HEK293T (cell line): ENCODE data around the gene CARM1.
"Not testable (repeated sequence)": the region's sequence is repeated elsewhere in the genome, so short reads cannot be mapped to it uniquely, and the experiment has no call there.

ENCODE experiments used
- CTCF ChIA-PET: fragments of 350-600 bp; formaldehyde crosslinking; extraction: SDS; loops from one replicate; lab custom pipeline; 2021; ENCODE audit warnings: antibody characterized with exemption, inconsistent platforms; lab: Yijun Ruan, JAX
- POLR2A ChIA-PET: fragments of 350-600 bp; formaldehyde crosslinking; extraction: SDS; loops from one replicate; lab custom pipeline; 2020; ENCODE audit warnings: antibody characterized with exemption, inconsistent platforms; lab: Yijun Ruan, JAX
- DNase-seq: peaks from one replicate; pipeline ENCODE4 v3.0.0; 2012; ENCODE audit warnings: mixed read lengths; ENCODE audit errors: extremely low spot score
- ARNT ChIP-seq: fragments of 450-650 bp; IDR thresholded peaks from 2 replicates; pipeline ENCODE4 v1.6.1; 2017; ENCODE audit warnings: mild to moderate bottlenecking
- BHLHE40 ChIP-seq: fragments of 450-650 bp; IDR thresholded peaks from 2 replicates; pipeline ENCODE4 v1.6.1; 2016; ENCODE audit warnings: mild to moderate bottlenecking, moderate library complexity, borderline replicate concordance
- CTBP1 ChIP-seq: fragments of 450-650 bp; IDR thresholded peaks from 2 replicates; pipeline ENCODE4 v1.6.1; 2016; ENCODE audit warnings: borderline replicate concordance
- ELF4 ChIP-seq: fragments of 450-650 bp; IDR thresholded peaks from 2 replicates; pipeline ENCODE4 v1.6.1; 2017; ENCODE audit warnings: antibody characterized with exemption
- FOXA1 ChIP-seq: fragments of 450-650 bp; IDR thresholded peaks from 2 replicates; pipeline ENCODE4 v1.6.1; 2016; ENCODE audit warnings: mild to moderate bottlenecking
- FOXK2 ChIP-seq: fragments of 450-650 bp; IDR thresholded peaks from 2 replicates; pipeline ENCODE4 v1.6.1; 2016; ENCODE audit warnings: mild to moderate bottlenecking
- FOXM1 ChIP-seq: fragments of 450-650 bp; IDR thresholded peaks from 2 replicates; pipeline ENCODE4 v1.6.1; 2017; ENCODE audit warnings: mild to moderate bottlenecking, borderline replicate concordance
- HDGF ChIP-seq: fragments of 450-650 bp; IDR thresholded peaks from 2 replicates; pipeline ENCODE4 v1.6.1; 2017; ENCODE audit warnings: antibody characterized with exemption, borderline replicate concordance
- L3MBTL2 ChIP-seq: fragments of 450-650 bp; conservative IDR thresholded peaks from 2 replicates; pipeline ENCODE4 v1.6.1; 2016; ENCODE audit warnings: mild to moderate bottlenecking
- LEF1 ChIP-seq: fragments of 450-650 bp; IDR thresholded peaks from 2 replicates; pipeline ENCODE4 v1.6.1; 2017; ENCODE audit warnings: mild to moderate bottlenecking, borderline replicate concordance
- NFRKB ChIP-seq: fragments of 450-650 bp; IDR thresholded peaks from 2 replicates; pipeline ENCODE4 v1.6.1; 2016; ENCODE audit warnings: mild to moderate bottlenecking, moderate library complexity
- SP1 ChIP-seq: fragments of 450-650 bp; IDR thresholded peaks from 2 replicates; pipeline ENCODE4 v1.6.1; 2017
- SUZ12 ChIP-seq: fragments of 450-650 bp; IDR thresholded peaks from 2 replicates; pipeline ENCODE4 v1.6.1; 2016; ENCODE audit warnings: mild to moderate bottlenecking
- TARDBP ChIP-seq: fragments of 450-650 bp; IDR thresholded peaks from 2 replicates; pipeline ENCODE4 v1.6.1; 2016
- ZNF384 ChIP-seq: fragments of 450-650 bp; IDR thresholded peaks from 2 replicates; pipeline ENCODE4 v1.6.1; 2016
- TF ChIP-seq, protein P1 (sequence below): fragments of 450-650 bp; IDR thresholded peaks from 2 replicates; pipeline ENCODE4 v1.6.1; 2016

CARM1 gene

DNA sequence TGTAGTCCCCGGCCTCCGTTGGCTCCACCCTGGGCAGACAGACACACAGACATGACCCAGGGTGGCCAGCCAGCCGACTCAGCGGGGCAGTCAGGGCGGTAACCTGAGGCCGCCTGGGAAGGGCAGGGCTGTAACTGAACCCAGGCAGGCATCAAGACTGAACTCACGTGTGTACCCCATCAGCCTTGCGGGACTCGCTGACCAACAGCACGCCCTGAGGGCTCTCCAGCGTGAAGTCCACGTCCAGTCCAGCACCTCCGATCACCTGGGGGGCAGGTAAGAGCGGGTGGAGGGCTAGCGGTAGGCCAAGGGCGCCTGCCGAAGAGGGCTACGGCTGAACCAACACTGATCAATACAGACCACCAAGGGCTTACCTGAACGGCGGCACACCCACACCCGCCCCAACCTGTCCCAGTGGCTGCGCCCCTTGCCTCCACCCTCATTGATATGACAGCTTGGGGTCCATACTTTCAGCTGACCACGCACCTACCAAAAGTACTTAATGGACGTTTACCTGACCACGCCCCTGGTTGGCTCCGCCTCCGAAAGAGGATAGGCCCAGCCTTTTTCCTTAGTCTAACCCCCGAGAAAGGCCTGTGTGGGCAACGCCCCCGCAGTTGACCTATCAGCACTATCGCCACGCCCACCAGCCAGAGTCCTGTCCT lies 36.1 kb upstream of the CARM1 start:
- DNase-seq: no peak
- ChIA-PET CTCF (interaction anchor here (1.0 to 2.1 kb wide), 5 partner anchors 23 to 36 kb away, joined by 4 to 9 read pairs (median 6); partner anchors contain the start of gene CARM1), POLR2A (interaction anchor here (0.6 to 2.5 kb wide), 26 partner anchors 9 to 384 kb away, joined by 3 to 72 read pairs (median 8); partner anchors contain the start of genes C19orf38, CARM1, CDKN2D and DNM2)
- TF ChIP-seq BHLHE40 (no peak), ZNF384 (no peak), HDGF (0 out of 2 replicates have a peak, but pooled peaks have one; percentile 17)

DNA sequence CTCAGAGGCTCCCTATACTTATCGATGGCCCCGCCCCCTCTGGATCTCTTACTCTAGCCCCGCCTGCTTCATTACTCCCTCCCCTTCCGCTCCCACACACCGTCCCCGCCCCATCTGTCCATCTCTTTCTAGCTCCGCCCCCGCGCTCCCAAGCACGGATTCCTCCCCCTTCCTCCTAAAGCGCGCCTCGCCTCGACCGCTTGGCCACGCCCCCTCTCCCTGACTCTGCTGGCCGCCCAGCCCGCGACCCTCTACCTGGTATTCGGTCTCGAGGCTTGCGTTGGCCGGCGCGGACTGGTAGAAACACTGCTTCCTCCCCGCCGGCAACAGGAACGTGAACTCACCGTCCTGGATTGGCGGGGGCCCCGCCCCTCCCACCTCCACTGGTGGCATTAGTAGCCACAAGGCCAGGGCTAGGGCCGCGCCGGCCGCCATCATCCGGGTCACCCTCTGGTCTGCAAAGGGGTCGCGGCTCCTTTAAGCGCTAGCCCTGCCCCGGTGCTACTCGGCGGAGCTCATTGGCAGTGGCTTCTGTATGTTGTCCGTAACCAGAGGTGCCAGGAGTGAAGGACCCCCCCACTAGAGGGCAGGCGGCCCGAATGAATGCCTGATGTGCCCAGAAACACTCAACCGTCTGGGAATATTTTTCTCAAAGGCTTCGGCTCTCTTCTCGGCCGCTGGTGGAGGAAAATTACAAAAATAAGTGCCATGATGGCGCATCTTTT lies 35.4 kb upstream of the CARM1 start, which contains the start of gene TMED1:
TMED1 (minus strand) TSS at position 459 of the 725 bp plus-strand sequence; CDS start at position 438, 21 bp downstream.
- TF ChIP-seq BHLHE40 (no peak), HDGF (0 out of 2 replicates have a peak, but pooled peaks have one; percentile 15), SP1 (peak; percentile 61; the same call in 1 of the 2 replicates), TARDBP (no peak), LEF1 (no peak), ELF4 (peak; percentile 49; the same call in 1 of the 2 replicates)
- TF ChIP-seq, protein P1, sequence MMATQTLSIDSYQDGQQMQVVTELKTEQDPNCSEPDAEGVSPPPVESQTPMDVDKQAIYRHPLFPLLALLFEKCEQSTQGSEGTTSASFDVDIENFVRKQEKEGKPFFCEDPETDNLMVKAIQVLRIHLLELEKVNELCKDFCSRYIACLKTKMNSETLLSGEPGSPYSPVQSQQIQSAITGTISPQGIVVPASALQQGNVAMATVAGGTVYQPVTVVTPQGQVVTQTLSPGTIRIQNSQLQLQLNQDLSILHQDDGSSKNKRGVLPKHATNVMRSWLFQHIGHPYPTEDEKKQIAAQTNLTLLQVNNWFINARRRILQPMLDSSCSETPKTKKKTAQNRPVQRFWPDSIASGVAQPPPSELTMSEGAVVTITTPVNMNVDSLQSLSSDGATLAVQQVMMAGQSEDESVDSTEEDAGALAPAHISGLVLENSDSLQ: peak; percentile 93
- ChIA-PET CTCF (interaction anchor here (0.6 to 2.1 kb wide), 6 partner anchors 23 to 167 kb away, joined by 3 to 9 read pairs (median 6); partner anchors contain the start of gene CARM1), POLR2A (interaction anchor here (0.6 to 2.5 kb wide), 29 partner anchors 9 to 385 kb away, joined by 3 to 72 read pairs (median 6); partner anchors contain the start of genes C19orf38, CARM1, CDKN2D and DNM2)
- DNase-seq: peak; percentile 99

DNA sequence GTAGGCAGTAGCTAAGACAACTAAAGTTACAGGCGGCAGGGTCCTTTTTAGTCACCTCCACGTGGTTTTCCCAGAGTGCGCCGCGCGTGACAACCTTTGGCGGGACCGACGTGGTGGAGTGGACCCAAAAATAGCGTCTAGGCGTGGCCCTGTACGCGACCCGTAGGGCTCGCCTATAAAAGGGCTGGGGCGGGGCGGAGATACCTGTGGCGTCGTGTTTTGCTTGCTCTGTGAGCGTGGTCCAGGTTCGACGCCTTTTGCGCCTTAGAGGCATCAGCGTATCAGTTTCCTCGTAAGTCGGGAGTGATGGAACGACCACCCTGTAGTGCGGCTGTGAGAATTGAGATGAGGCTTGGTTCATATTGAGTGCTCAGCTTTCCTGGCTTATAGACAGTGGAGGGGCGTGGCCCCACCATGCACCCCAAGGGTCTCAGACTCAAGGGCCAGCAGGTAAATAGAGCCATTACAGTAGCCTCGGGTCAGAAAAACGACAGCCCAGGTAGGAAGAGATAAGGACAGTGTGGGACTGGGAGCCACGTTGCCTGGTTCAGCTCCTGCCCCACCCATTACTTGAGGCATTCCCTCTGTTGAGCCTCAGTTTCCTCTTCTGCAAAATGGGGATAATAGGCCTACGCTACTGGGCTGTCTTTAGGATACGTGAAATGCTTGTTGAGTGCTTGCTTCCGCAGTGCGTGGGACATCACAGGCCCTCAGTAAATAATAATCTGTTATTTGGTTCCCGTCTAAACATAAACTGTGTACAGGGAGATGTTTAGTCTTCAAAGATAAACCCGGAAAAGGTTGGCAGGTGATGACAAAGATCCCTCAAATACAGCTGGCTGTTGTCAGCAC lies 34.6 kb upstream of the CARM1 start:
- POLR2A ChIA-PET: interaction anchor here (0.8 to 2.5 kb wide), 23 partner anchors 10 to 385 kb away, joined by 3 to 72 read pairs (median 8); partner anchors contain the start of genes C19orf38, CARM1, DNM2 and QTRT1
- DNase-seq: peak; percentile 76

DNA sequence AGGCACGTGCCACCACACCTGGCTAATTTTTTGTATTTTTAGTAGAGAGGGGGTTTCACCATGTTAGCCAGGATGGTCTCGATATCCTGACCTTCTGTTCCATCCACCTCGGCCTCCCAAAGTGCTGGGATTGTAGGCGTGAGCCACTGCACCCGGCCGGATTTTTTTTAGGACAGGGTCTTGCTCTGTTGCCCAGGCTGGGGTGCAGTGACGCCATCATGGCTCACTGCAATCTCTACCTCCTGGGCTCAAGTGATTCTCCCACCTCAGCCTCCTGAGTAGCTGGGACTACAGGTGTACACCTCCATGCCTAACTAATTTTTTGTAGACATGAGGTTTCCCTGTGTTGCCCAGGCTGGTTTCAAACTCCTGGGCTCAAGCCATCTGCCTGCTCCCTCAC lies 33.7 kb upstream of the CARM1 start:
- ChIA-PET POLR2A (interaction anchor here (2.5 kb wide), 1 partner anchor 9 kb away, joined by 12 read pairs; no protein-coding TSS in a partner anchor), CTCF (interaction anchor here (0.7 kb wide), 1 partner anchor 26 kb away, joined by 3 read pairs; no protein-coding TSS in a partner anchor)

More for the DNA sequence above, 34.6 kb upstream of the CARM1 start:
- peak; percentile 100 for TF ChIP-seq L3MBTL2
- TF ChIP-seq HDGF: no peak
- no peak for TF ChIP-seq FOXK2
- peak; percentile 67 for TF ChIP-seq CTBP1
- 0 out of 2 replicates have a peak, but pooled peaks have one; percentile 30 for TF ChIP-seq ARNT
- TF ChIP-seq BHLHE40: no peak
- peak; percentile 73; the same call in 1 of the 2 replicates for TF ChIP-seq TARDBP
- CTCF ChIA-PET: interaction anchor here (0.7 to 2.1 kb wide), 5 partner anchors 24 to 34 kb away, joined by 3 to 9 read pairs (median 5); partner anchors contain the start of gene CARM1

DNA sequence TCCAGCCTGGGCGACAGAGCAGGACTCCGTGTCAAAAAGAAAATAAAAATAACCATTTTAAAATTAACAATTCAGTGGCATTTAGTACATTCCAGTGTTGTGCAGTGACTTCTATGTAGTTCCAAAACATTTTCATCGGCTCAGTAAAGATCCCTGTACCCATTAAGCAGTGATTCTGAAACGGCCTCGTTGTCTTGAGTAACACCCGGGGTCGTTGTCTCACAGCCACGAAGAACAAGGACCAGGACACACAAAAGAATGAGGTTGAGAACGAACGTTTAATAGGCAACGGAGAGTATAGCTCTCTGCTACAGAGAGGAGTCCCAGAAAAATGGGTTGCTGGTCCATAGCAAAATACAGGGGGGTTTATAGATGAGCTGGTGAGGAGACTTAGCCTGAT lies 33.0 kb upstream of the CARM1 start:
- no peak for DNase-seq
- TF ChIP-seq ELF4 (no peak), CTBP1 (no peak), FOXK2 (no peak), TARDBP (no peak), HDGF (no peak), ARNT (no peak), NFRKB (no peak), BHLHE40 (no peak), L3MBTL2 (no peak), ZNF384 (no peak), FOXA1 (no peak), SUZ12 (no peak), LEF1 (no peak), FOXM1 (no peak), SP1 (no peak)
- TF ChIP-seq, protein P1: no peak
- ChIA-PET POLR2A (interaction anchor here (0.8 kb wide), 1 partner anchor 16 kb away, joined by 3 read pairs; no protein-coding TSS in a partner anchor), CTCF (no interaction called here)

More for the DNA sequence above, 33.7 kb upstream of the CARM1 start:
- DNase-seq: not testable (repeated sequence)
